NCI-H146 (cell line): ENCODE results near the gene KIAA0040.

Experiments used
- DNase-seq: peaks from one replicate; lab custom pipeline; 2025; lab: John Stamatoyannopoulos, UW

Gene KIAA0040

GRCh38 chr1:175192630-175193526 lies at the start of gene KIAA0040:
KIAA0040 (minus strand) TSS chr1:175192776; CDS start chr1:175161013, 31,763 bp downstream.
- DNase-seq = peak; percentile 24

- no peak for DNase-seq
Observed at GRCh38 chr1:175237389-175237788, 44.8 kb upstream of the KIAA0040 start.

- DNase-seq = no peak
Observed at GRCh38 chr1:175234639-175235038, 42.1 kb upstream of the KIAA0040 start.

- DNase-seq = no peak
Observed at GRCh38 chr1:175232335-175232734, 39.8 kb upstream of the KIAA0040 start.

GRCh38 chr1:175225805-175226129 lies 33.2 kb upstream of the KIAA0040 start:
- no peak for DNase-seq

- DNase-seq = no peak
Observed at GRCh38 chr1:175222296-175222938, 29.8 kb upstream of the KIAA0040 start.

GRCh38 chr1:175221557-175222175 lies 29.1 kb upstream of the KIAA0040 start:
- DNase-seq = no peak

- no peak for DNase-seq
Observed at GRCh38 chr1:175220853-175221556, 28.4 kb upstream of the KIAA0040 start.

- no peak for DNase-seq
Observed at GRCh38 chr1:175219774-175220173, 27.2 kb upstream of the KIAA0040 start.

- no peak for DNase-seq
Observed at GRCh38 chr1:175218786-175219434, 26.3 kb upstream of the KIAA0040 start.

- no peak for DNase-seq
Observed at GRCh38 chr1:175217721-175218531, 25.4 kb upstream of the KIAA0040 start.

- DNase-seq = no peak
Observed at GRCh38 chr1:175216444-175216843, 23.9 kb upstream of the KIAA0040 start.

- DNase-seq = no peak
Observed at GRCh38 chr1:175211656-175212055, 19.1 kb upstream of the KIAA0040 start.

GRCh38 chr1:175210744-175211143 lies 18.2 kb upstream of the KIAA0040 start:
- no peak for DNase-seq

- no peak for DNase-seq
Observed at GRCh38 chr1:175209493-175209921, 16.9 kb upstream of the KIAA0040 start.

GRCh38 chr1:175208773-175209492 lies 16.4 kb upstream of the KIAA0040 start:
- DNase-seq = no peak

- DNase-seq = no peak
Observed at GRCh38 chr1:175207971-175208370, 15.4 kb upstream of the KIAA0040 start.

GRCh38 chr1:175206687-175207086 lies 14.1 kb upstream of the KIAA0040 start:
- no peak for DNase-seq

GRCh38 chr1:175204330-175204729 lies 11.8 kb upstream of the KIAA0040 start:
- DNase-seq = no peak

GRCh38 chr1:175203570-175204068 lies 11.0 kb upstream of the KIAA0040 start:
- no peak for DNase-seq
